LHCN-M2 (cell line): ENCODE results near the gene EXOC3L4. TPM values are rescaled to one million over a fixed set of nuclear protein-coding genes. Genes with fewer than 3 reads are reported as not detected.

ENCODE experiments used
- DNase-seq: peaks from one replicate; pipeline ENCODE4 v3.0.0-alpha.2; 2012; ENCODE audit warnings: low read depth
- total RNA-seq: library from RNA; depleted of rRNA; stranded (reverse); fragments of >200 nt; gene quantifications from 2 replicates; pipeline ENCODE4 v1.2.3, GENCODE V29; 2014

Gene EXOC3L4
- total RNA-seq, 1 experiment from 2014 or later: 0.40 TPM

GRCh38 chr14:103121121-103121845, 26.8 kb downstream of the EXOC3L4 start:
- DNase-seq: no peak

GRCh38 chr14:103121846-103122584, 27.5 kb downstream of the EXOC3L4 start:
- DNase-seq: no peak

- DNase-seq: no peak
Observed at GRCh38 chr14:103122585-103122946, 28.0 kb downstream of the EXOC3L4 start.

- DNase-seq: no peak
Observed at GRCh38 chr14:103122947-103123633, 28.6 kb downstream of the EXOC3L4 start, which contains the start of gene TNFAIP2. Gene TNFAIP2 (plus strand): TSS chr14:103123461. CDS start chr14:103126458, 2,997 bp downstream.

GRCh38 chr14:103123634-103124500, 29.3 kb downstream of the EXOC3L4 start:
- no peak for DNase-seq

GRCh38 chr14:103124501-103125001, 30.0 kb downstream of the EXOC3L4 start:
- no peak for DNase-seq

- no peak for DNase-seq
Observed at GRCh38 chr14:103125098-103126070, 30.9 kb downstream of the EXOC3L4 start.

- DNase-seq: no peak
Observed at GRCh38 chr14:103126088-103126872, 31.8 kb downstream of the EXOC3L4 start.

- no peak for DNase-seq
Observed at GRCh38 chr14:103126873-103127304, 32.4 kb downstream of the EXOC3L4 start.

GRCh38 chr14:103127356-103127755, 32.8 kb downstream of the EXOC3L4 start:
- DNase-seq: no peak

- no peak for DNase-seq
Observed at GRCh38 chr14:103127861-103128598, 33.5 kb downstream of the EXOC3L4 start.

GRCh38 chr14:103128631-103129300, 34.2 kb downstream of the EXOC3L4 start:
- DNase-seq: peak; percentile 57

- DNase-seq: no peak
Observed at GRCh38 chr14:103129301-103130016, 34.9 kb downstream of the EXOC3L4 start.

- no peak for DNase-seq
Observed at GRCh38 chr14:103130017-103130764, 35.7 kb downstream of the EXOC3L4 start.

GRCh38 chr14:103130965-103131364, 36.4 kb downstream of the EXOC3L4 start:
- peak; percentile 87 for DNase-seq

- DNase-seq: no peak
Observed at GRCh38 chr14:103131580-103131979, 37.1 kb downstream of the EXOC3L4 start.
